B cell (primary cell): ENCODE data around the gene CCND2. TPM values are rescaled to one million over a fixed set of nuclear protein-coding genes. Genes with fewer than 3 reads are reported as not detected.

Source experiments
- ATAC-seq: fragments of 200-7000 bp; cut with Tn5 transposase; one replicate; pipeline ENCODE4 v1.10.0; 2021; ENCODE audit warnings: low read depth, mild to moderate bottlenecking, moderate number of reproducible peaks, moderate library complexity
- CTCF ChIA-PET: fragments of 350-600 bp; sonication (Branson Sonifier 250); formaldehyde crosslinking; loops from one replicate; lab custom pipeline; 2021; ENCODE audit warnings: antibody characterized with exemption, inconsistent platforms; lab: Charles Lee
- POLR2A ChIA-PET: fragments of 350-600 bp; sonication (Branson Sonifier 250); formaldehyde crosslinking; loops from one replicate; lab custom pipeline; 2021; ENCODE audit warnings: antibody characterized with exemption; lab: Charles Lee
- DNase-seq: peaks from one replicate; pipeline ENCODE4 v3.0.0; 2013
- H2AFZ ChIP-seq: 2 replicates; pipeline ENCODE4 v1.6.1; 2012; ENCODE audit warnings: mild to moderate bottlenecking, low read depth, low read length; ENCODE audit not compliant: insufficient read depth, poor library complexity, severe bottlenecking
- H3K27ac ChIP-seq, 2 donors: 1 replicate in 1 of 2; 2 replicates in 1 of 2; pipeline ENCODE4 v1.5.1; 2012 to 2013; ENCODE audit warnings: low read length in 2 of 2, mild to moderate bottlenecking in 2 of 2, moderate library complexity in 1 of 2
- H3K27me3 ChIP-seq, 4 experiments: fragments of 200-600 bp in 1 of 4; sonication (generic) in 1 of 4; replicated peaks in 1 of 4; 1 replicate in 2 of 4; 2 replicates in 2 of 4; pipeline versions ENCODE4 v1.6.1 to v1.7.0; 2013 to 2016; ENCODE audit warnings: low read length in 3 of 4, mild to moderate bottlenecking in 2 of 4, mixed read lengths in 1 of 4, moderate library complexity in 1 of 4; ENCODE audit not compliant: insufficient read depth in 4 of 4, control insufficient read depth in 3 of 4; ENCODE audit errors: control extremely low read depth in 1 of 4
- H3K36me3 ChIP-seq, 2 experiments: replicated peaks in 1 of 2; 1 replicate in 1 of 2; 2 replicates in 1 of 2; pipeline versions ENCODE4 v1.6.1 to v1.7.1; 2013; ENCODE audit warnings: low read length in 1 of 2; ENCODE audit not compliant: insufficient read depth in 2 of 2, control insufficient read depth in 1 of 2; ENCODE audit errors: control extremely low read depth in 1 of 2, extremely low read depth in 1 of 2
- H3K4me1 ChIP-seq, 2 donors: fragments of 200-600 bp in 1 of 2; sonication (generic) in 1 of 2; 1 replicate in 1 of 2; 2 replicates in 1 of 2; pipeline versions ENCODE4 v1.5.1 to v1.6.1; 2013 to 2017; ENCODE audit warnings: low read length in 2 of 2; ENCODE audit not compliant: control insufficient read depth in 2 of 2, insufficient read depth in 2 of 2
- H3K4me2 ChIP-seq: replicated peaks from 2 replicates; pipeline ENCODE3; 2012; ENCODE audit warnings: mild to moderate bottlenecking, low read depth, low read length; ENCODE audit not compliant: poor library complexity, severe bottlenecking
- H3K4me3 ChIP-seq, 5 experiments: fragments of 200-600 bp in 1 of 5; sonication (generic) in 1 of 5; 1 replicate in 3 of 5; 2 replicates in 2 of 5; pipeline versions ENCODE4 v1.5.1 to v1.7.0; 2011 to 2016; ENCODE audit warnings: low read length in 4 of 5, mild to moderate bottlenecking in 4 of 5, low read depth in 2 of 5, control low read depth in 1 of 5, moderate library complexity in 1 of 5; ENCODE audit not compliant: insufficient read depth in 1 of 5; ENCODE audit errors: control extremely low read depth in 1 of 5, extremely low read depth in 1 of 5
- H3K79me2 ChIP-seq: fragments of 200-600 bp; sonication (generic); one replicate; pipeline ENCODE4 v1.6.0; 2016; ENCODE audit warnings: low read length; ENCODE audit not compliant: control insufficient read depth, insufficient read depth
- H3K9ac ChIP-seq: fragments of 200-600 bp; sonication (generic); 2 replicates; pipeline ENCODE4 v1.6.1; 2017; ENCODE audit warnings: mild to moderate bottlenecking, low read length, moderate library complexity
- H3K9me3 ChIP-seq, 3 donors: one replicate each; pipeline versions ENCODE4 v1.6.1 to v1.7.1; 2013; ENCODE audit warnings: low read length in 2 of 3; ENCODE audit not compliant: control insufficient read depth in 2 of 3, insufficient read depth in 1 of 3; ENCODE audit errors: control extremely low read depth in 1 of 3
- H4K20me1 ChIP-seq: 2 replicates; pipeline ENCODE4 v1.6.0; 2012; ENCODE audit warnings: mild to moderate bottlenecking, low read length; ENCODE audit not compliant: insufficient read depth, control insufficient read depth, poor library complexity, severe bottlenecking
- H3K27ac Mint-ChIP-seq: one replicate; pipeline ENCODE4 v1.8.0; 2021; ENCODE audit warnings: mixed read lengths
- H3K27me3 Mint-ChIP-seq: one replicate; pipeline ENCODE4 v1.8.0; 2021; ENCODE audit warnings: mixed read lengths
- H3K4me1 Mint-ChIP-seq: one replicate; pipeline ENCODE4 v1.8.0; 2021; ENCODE audit warnings: mixed read lengths
- H3K4me3 Mint-ChIP-seq: one replicate; pipeline ENCODE4 v1.8.0; 2021; ENCODE audit warnings: mixed read lengths
- H3K9me3 Mint-ChIP-seq: one replicate; pipeline ENCODE4 v1.8.0; 2022; ENCODE audit warnings: mixed read lengths; ENCODE audit not compliant: insufficient read depth
- EZH2 ChIP-seq: IDR thresholded peaks from 2 replicates; pipeline ENCODE4 v1.6.1; 2012; ENCODE audit warnings: borderline replicate concordance, low read depth, mild to moderate bottlenecking, moderate library complexity, low read length; ENCODE audit not compliant: insufficient read depth, poor library complexity, severe bottlenecking
- WGBS: methylation state at CpG from one replicate; pipeline ENCODE4 v1.1.5; 2013; ENCODE audit warnings: missing lambda C conversion rate; ENCODE audit not compliant: insufficient coverage; 5-methylcytosine and 5-hydroxymethylcytosine counted together
- intact Hi-C: fragments of 100-400 bp; cut with micrococcal nuclease; formaldehyde crosslinking; loops from one replicate; pipeline ENCODE4 v1.10.0; 2022
- polyA plus RNA-seq: library from polyadenylated mRNA; depleted of rRNA; stranded (reverse); fragments of >200 nt; gene quantifications from 2 replicates; pipeline ENCODE4 v1.2.3, GENCODE V29; 2012
- total RNA-seq, 2 donors: library from RNA; stranded (reverse); fragments of 120-200 nt in 1 of 2; gene quantifications; 1 replicate in 1 of 2; 2 replicates in 1 of 2; pipeline versions ENCODE4 v1.2.3 to v1.2.4, GENCODE V29; 2013 to 2022
- TF ChIP-seq, protein P1 (sequence below): fragments of 200-600 bp; IDR thresholded peaks from one replicate; pipeline ENCODE4 v1.8.0; 2022; ENCODE audit warnings: antibody characterized with exemption, mild to moderate bottlenecking

The CCND2 gene
- total and polyA plus RNA-seq, 2 donors (not counting 1 experiment from before 2014, with no cell fraction given): 9.2 to 20.6 TPM

DNA sequence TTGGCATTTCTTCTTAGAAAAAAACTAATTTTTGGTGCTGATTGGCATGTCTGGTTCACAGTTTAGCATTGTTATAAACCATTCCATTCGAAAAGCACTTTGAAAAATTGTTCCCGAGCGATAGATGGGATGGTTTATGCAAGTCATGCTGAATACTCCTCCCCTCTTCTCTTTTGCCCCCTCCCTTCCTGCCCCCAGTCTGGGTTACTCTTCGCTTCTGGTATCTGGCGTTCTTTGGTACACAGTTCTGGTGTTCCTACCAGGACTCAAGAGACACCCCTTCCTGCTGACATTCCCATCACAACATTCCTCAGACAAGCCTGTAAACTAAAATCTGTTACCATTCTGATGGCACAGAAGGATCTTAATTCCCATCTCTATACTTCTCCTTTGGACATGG is 27.3 kb downstream of the CCND2 start:
- H3K4me3 ChIP-seq: no peak overlapping the region
- no peaks in the 10 kb centered on the region for H3K9me3 ChIP-seq
- ATAC-seq (no peak), DNase-seq (no peak)
- H3K27ac ChIP-seq: no peak overlapping the region
- no peaks in the 10 kb centered on the region for H3K9me3 Mint-ChIP-seq
- no peaks in the 10 kb centered on the region for H3K27me3 Mint-ChIP-seq
- 93% methylated on average over 5 of the region's 5 CpGs for WGBS
- peaks cover 0 to 75% of the 10 kb centered on the region in 2 experiments for H3K36me3 ChIP-seq
- ChIA-PET CTCF (no interaction called here), POLR2A (no interaction called here)
- H3K4me1 Mint-ChIP-seq: no peaks in the 10 kb centered on the region
- peaks cover 10% of the 10 kb centered on the region for H3K79me2 ChIP-seq
- H3K27ac Mint-ChIP-seq: no peak overlapping the region
- intact Hi-C loops: no loop called here
- H3K4me1 ChIP-seq: no peaks in the 10 kb centered on the region
- H2AFZ ChIP-seq: no peak overlapping the region
- no peak overlapping the region for H3K9ac ChIP-seq
- H4K20me1 ChIP-seq: peaks cover 13% of the 10 kb centered on the region
- H3K4me3 Mint-ChIP-seq: no peak overlapping the region
- no peaks in the 10 kb centered on the region for H3K27me3 ChIP-seq
- TF ChIP-seq, protein P1, sequence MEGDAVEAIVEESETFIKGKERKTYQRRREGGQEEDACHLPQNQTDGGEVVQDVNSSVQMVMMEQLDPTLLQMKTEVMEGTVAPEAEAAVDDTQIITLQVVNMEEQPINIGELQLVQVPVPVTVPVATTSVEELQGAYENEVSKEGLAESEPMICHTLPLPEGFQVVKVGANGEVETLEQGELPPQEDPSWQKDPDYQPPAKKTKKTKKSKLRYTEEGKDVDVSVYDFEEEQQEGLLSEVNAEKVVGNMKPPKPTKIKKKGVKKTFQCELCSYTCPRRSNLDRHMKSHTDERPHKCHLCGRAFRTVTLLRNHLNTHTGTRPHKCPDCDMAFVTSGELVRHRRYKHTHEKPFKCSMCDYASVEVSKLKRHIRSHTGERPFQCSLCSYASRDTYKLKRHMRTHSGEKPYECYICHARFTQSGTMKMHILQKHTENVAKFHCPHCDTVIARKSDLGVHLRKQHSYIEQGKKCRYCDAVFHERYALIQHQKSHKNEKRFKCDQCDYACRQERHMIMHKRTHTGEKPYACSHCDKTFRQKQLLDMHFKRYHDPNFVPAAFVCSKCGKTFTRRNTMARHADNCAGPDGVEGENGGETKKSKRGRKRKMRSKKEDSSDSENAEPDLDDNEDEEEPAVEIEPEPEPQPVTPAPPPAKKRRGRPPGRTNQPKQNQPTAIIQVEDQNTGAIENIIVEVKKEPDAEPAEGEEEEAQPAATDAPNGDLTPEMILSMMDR: no peak
- TF ChIP-seq EZH2: no peak
- H3K4me2 ChIP-seq: no peak overlapping the region

DNA sequence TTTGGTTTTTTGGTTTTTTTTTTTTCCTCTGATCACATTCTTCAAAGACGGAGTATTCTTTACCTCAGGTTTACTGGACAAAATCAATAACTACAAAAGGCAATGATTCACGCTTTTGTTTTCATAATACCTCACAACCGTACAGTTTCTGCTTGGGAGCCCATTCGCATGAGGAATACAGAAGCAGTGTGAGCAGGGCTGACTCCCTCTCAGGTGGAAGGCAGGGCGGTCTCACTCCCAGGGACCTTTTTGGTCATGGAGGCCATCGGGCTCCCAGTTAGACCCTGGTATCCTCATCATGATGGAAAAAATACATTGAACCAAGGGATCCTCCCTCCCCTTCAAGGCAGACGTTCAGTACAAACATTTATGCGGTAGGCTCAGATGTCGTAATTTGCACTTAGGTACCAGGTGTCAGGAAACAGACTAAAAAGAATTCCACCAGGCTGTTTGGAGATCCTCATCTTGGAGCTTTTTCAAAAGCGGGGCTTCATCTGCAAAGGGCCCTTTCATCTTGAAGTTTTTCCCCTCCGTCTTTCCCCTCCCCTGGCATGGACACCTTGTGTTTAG is 28.5 kb downstream of the CCND2 start:
- no peak for DNase-seq
- no peaks in the 10 kb centered on the region for H3K4me1 Mint-ChIP-seq
- intact Hi-C loops: no loop called here
- Histone ChIP-seq H3K4me3 (no peak overlapping the region), H3K9me3 (no peaks in the 10 kb centered on the region), H3K4me2 (no peak overlapping the region), H3K4me1 (no peaks in the 10 kb centered on the region), H3K79me2 (peaks cover 2% of the 10 kb centered on the region), H3K27me3 (no peaks in the 10 kb centered on the region), H4K20me1 (peaks cover 6% of the 10 kb centered on the region), H3K9ac (no peak overlapping the region), H3K36me3 (peaks cover 2 to 72% of the 10 kb centered on the region in 2 experiments), H2AFZ (no peak overlapping the region), H3K27ac (no peak overlapping the region)
- H3K27ac Mint-ChIP-seq: no peak overlapping the region
- no peaks in the 10 kb centered on the region for H3K9me3 Mint-ChIP-seq
- POLR2A ChIA-PET: no interaction called here
- CTCF ChIA-PET: interaction anchor here (0.6 kb wide), 1 partner anchor 118 kb away, joined by 3 read pairs; no protein-coding TSS in a partner anchor
- 93% methylated on average over 10 of the region's 11 CpGs for WGBS
- no peak for ATAC-seq
- no peak overlapping the region for H3K4me3 Mint-ChIP-seq
- no peaks in the 10 kb centered on the region for H3K27me3 Mint-ChIP-seq
- no peak for TF ChIP-seq EZH2
